ENCODE results near the gene RUNX1. TPM values are rescaled to one million over a fixed set of nuclear protein-coding genes. Genes with fewer than 3 reads are reported as not detected.
A peak's percentile ranks its signal among the peaks of the same experiment; 100 is the strongest.

RUNX1 gene
- polyA plus RNA-seq, 1 of the 3 experiments (the other 2 are of a cell fraction), result 17.1 TPM

GRCh38 chr21:34801519-34802132 is 247.5 kb downstream of the RUNX1 start (continued):
- TF ChIP-seq CTCF (IDR thresholded peaks at IDR 0.05) (peak; percentile 54), REST (IDR thresholded peaks at IDR 0.05; ENCODE audit: low read depth, low read length) (no peak), TEAD4 (IDR thresholded peaks at IDR 0.05; ENCODE audit: borderline replicate concordance, insufficient read depth) (no peak)

- no peak overlapping the region for H2AFZ ChIP-seq (ENCODE audit: low read depth)
- CTCF ChIA-PET, result interaction anchor here (1.3 to 2.1 kb wide), 4 partner anchors 8 to 451 kb away, joined by 3 to 7 read pairs (median 4); no protein-coding TSS in a partner anchor
- H3K9me2 ChIP-seq, result no peaks in the 10 kb centered on the region
- peaks cover 65% of the 10 kb centered on the region for H3K79me2 ChIP-seq (ENCODE audit: insufficient read depth)
- H3K9me3 ChIP-seq, result peaks cover 11% of the 10 kb centered on the region; the same call in 1 of the 2 replicates
- DNase-seq, result no peak
- H3K4me1 ChIP-seq (ENCODE audit: control insufficient read depth in 1 of 2, insufficient read depth in 2 of 2, low read depth in 1 of 2, low read length in 1 of 2), result no peaks in the 10 kb centered on the region; a peak in 1 of 4 replicates
- no peaks in the 10 kb centered on the region for H3K27me3 ChIP-seq (ENCODE audit: insufficient read depth)
- H3K4me2 ChIP-seq, result no peak overlapping the region
- H3K4me3 ChIP-seq (ENCODE audit: low read depth in 2 of 2, low read length in 1 of 2), result no peak overlapping the region
- peaks cover 8% of the 10 kb centered on the region for H3F3A ChIP-seq (replicated peaks; ENCODE audit: insufficient read depth)
- H3K27ac ChIP-seq (ENCODE audit: low read depth in 2 of 2, low read length in 1 of 2), result no peak overlapping the region
- POLR2A ChIA-PET, result no interaction called here
- TF ChIP-seq JUND (IDR thresholded peaks at IDR 0.05) (no peak), GABPA (IDR thresholded peaks at IDR 0.05; ENCODE audit: low read depth) (no peak), CHD2 (IDR thresholded peaks at IDR 0.05; ENCODE audit: low read length, partially characterized antibody) (no peak), RCOR1 (IDR thresholded peaks at IDR 0.05; ENCODE audit: low read length) (no peak), RAD21 (IDR thresholded peaks at IDR 0.05; ENCODE audit: low read length) (no peak), FOSL2 (IDR thresholded peaks at IDR 0.05; ENCODE audit: borderline replicate concordance, low read depth) (no peak), POLR2AphosphoS5 (IDR thresholded peaks at IDR 0.05; ENCODE audit: low read depth, low read length) (no peak), USF1 (IDR thresholded peaks at IDR 0.05; ENCODE audit: borderline replicate concordance, low read depth) (no peak), IRF3 (IDR thresholded peaks at IDR 0.05; ENCODE audit: low read depth, low read length) (no peak), CTCF (IDR thresholded peaks at IDR 0.05) (no peak), TEAD4 (IDR thresholded peaks at IDR 0.05; ENCODE audit: borderline replicate concordance, insufficient read depth) (no peak), SIN3A (IDR thresholded peaks at IDR 0.05; ENCODE audit: borderline replicate concordance, low read depth, low read length) (no peak), MAX (IDR thresholded peaks at IDR 0.05; ENCODE audit: low read depth) (no peak), NFIC (IDR thresholded peaks at IDR 0.05; ENCODE audit: borderline replicate concordance) (no peak), GATA2 (CRISPR knock-in tag; IDR thresholded peaks at IDR 0.05) (no peak), YY1 (IDR thresholded peaks at IDR 0.05; ENCODE audit: low read depth) (no peak), MEF2A (IDR thresholded peaks at IDR 0.05; ENCODE audit: borderline replicate concordance, low read depth) (no peak)
- H4K20me1 ChIP-seq (ENCODE audit: insufficient read depth), result no peaks in the 10 kb centered on the region; the same call in 1 of the 2 replicates
- WGBS (ENCODE audit: low lambda C conversion rate), result 84% methylated on average over 7 of the region's 7 CpGs
- peaks cover 37 to 90% of the 10 kb centered on the region in 2 experiments for H3K36me3 ChIP-seq (replicated peaks in 1 of 2; ENCODE audit: control insufficient read depth in 1 of 2, insufficient read depth in 2 of 2, low read length in 1 of 2)
- no peak overlapping the region for H3K9ac ChIP-seq
Measured at GRCh38 chr21:34800797-34801518, 248.1 kb downstream of the RUNX1 start.
